DOHH2 (cell line): ENCODE results near the gene ITGA8.

ENCODE experiments used
- H3F3A ChIP-seq: fragments of 200-600 bp; sonication (generic), shearing (Covaris generic); 2 replicates; pipeline ENCODE4 v1.6.0; 2016; ENCODE audit warnings: antibody characterized with exemption, mild to moderate bottlenecking; ENCODE audit not compliant: control insufficient read depth, insufficient read depth
- H3K27ac ChIP-seq: fragments of 200-600 bp; sonication (generic); 2 replicates; pipeline ENCODE4 v1.5.1; 2014; ENCODE audit warnings: low read depth, mild to moderate bottlenecking, low read length, moderate library complexity
- H3K27me3 ChIP-seq: fragments of 200-600 bp; sonication (generic); 2 replicates; pipeline ENCODE4 v1.6.1; 2014; ENCODE audit warnings: mild to moderate bottlenecking, low read length, mixed read lengths; ENCODE audit not compliant: control insufficient read depth
- H3K36me3 ChIP-seq: fragments of 200-600 bp; sonication (generic); 2 replicates; pipeline ENCODE4 v1.6.1; 2014; ENCODE audit warnings: mild to moderate bottlenecking, low read length, moderate library complexity, mixed read lengths; ENCODE audit not compliant: control insufficient read depth
- H3K4me1 ChIP-seq: fragments of 200-600 bp; sonication (generic); 2 replicates; pipeline ENCODE4 v1.6.1; 2014; ENCODE audit warnings: mild to moderate bottlenecking, low read length, mixed read lengths; ENCODE audit not compliant: control insufficient read depth
- H3K4me2 ChIP-seq: fragments of 200-600 bp; sonication (generic); 2 replicates; pipeline ENCODE4 v1.6.0; 2014; ENCODE audit warnings: mild to moderate bottlenecking, low read length, moderate library complexity
- H3K4me3 ChIP-seq: fragments of 200-600 bp; sonication (generic); 2 replicates; pipeline ENCODE4 v1.5.1; 2014; ENCODE audit warnings: mild to moderate bottlenecking, low read length, mixed read lengths
- H3K79me2 ChIP-seq: fragments of 200-600 bp; sonication (generic); 2 replicates; pipeline ENCODE4 v1.6.1; 2014; ENCODE audit warnings: mild to moderate bottlenecking, low read length, mixed read lengths; ENCODE audit not compliant: control insufficient read depth
- H3K9me2 ChIP-seq: fragments of 200-600 bp; sonication (generic); replicated peaks from 2 replicates; pipeline ENCODE4 v1.6.1; 2014; ENCODE audit warnings: mild to moderate bottlenecking, low read length, mixed read lengths; ENCODE audit not compliant: control insufficient read depth
- H3K9me3 ChIP-seq: fragments of 200-600 bp; sonication (generic); 2 replicates; pipeline ENCODE4 v1.6.1; 2014; ENCODE audit warnings: antibody characterized with exemption, low read length, mixed read lengths; ENCODE audit not compliant: control insufficient read depth, insufficient read depth
- H4K20me1 ChIP-seq: fragments of 200-600 bp; sonication (generic); 2 replicates; pipeline ENCODE4 v1.6.0; 2014; ENCODE audit warnings: low read depth, mild to moderate bottlenecking, antibody characterized with exemption, low read length, moderate library complexity; ENCODE audit not compliant: control insufficient read depth, insufficient read depth
- CTCF ChIP-seq: fragments of 200-600 bp; sonication (generic); IDR thresholded peaks from one replicate; pipeline ENCODE4 v1.5.1; 2014; ENCODE audit warnings: antibody characterized with exemption, mild to moderate bottlenecking, low read depth, low read length; ENCODE audit not compliant: poor library complexity, severe bottlenecking
- EZH2phosphoT487 ChIP-seq: fragments of 200-600 bp; sonication (generic); IDR thresholded peaks from 2 replicates; pipeline ENCODE4 v1.6.1; 2017; ENCODE audit warnings: borderline replicate concordance, mild to moderate bottlenecking, antibody characterized with exemption, low read length, moderate library complexity, mixed read lengths

The ITGA8 gene

GRCh38 chr10:15739254-15739970 is 19.7 kb upstream of the ITGA8 start:
- Histone ChIP-seq H3K27me3 (0 out of 2 replicates have a peak, but pooled peaks cover 2% of the 10 kb centered on the region), H3K9me2 (no peaks in the 10 kb centered on the region), H3K4me3 (no peak overlapping the region), H3F3A (no peaks in the 10 kb centered on the region), H3K9me3 (no peaks in the 10 kb centered on the region), H4K20me1 (no peaks in the 10 kb centered on the region), H3K27ac (no peak overlapping the region), H3K4me2 (no peak overlapping the region), H3K36me3 (no peaks in the 10 kb centered on the region), H3K79me2 (no peaks in the 10 kb centered on the region), H3K4me1 (no peaks in the 10 kb centered on the region)
- TF ChIP-seq CTCF, result no peak
- TF ChIP-seq EZH2phosphoT487, result no peak

- no peaks in the 10 kb centered on the region for H3K36me3 ChIP-seq
- no peaks in the 10 kb centered on the region for H3K79me2 ChIP-seq
- no peaks in the 10 kb centered on the region for H3K4me1 ChIP-seq
- TF ChIP-seq EZH2phosphoT487, result no peak
- no peak for TF ChIP-seq CTCF
- H4K20me1 ChIP-seq, result no peaks in the 10 kb centered on the region
- H3K27me3 ChIP-seq, result 0 out of 2 replicates have a peak, but pooled peaks cover 2% of the 10 kb centered on the region
- no peak overlapping the region for H3K27ac ChIP-seq
- no peak overlapping the region for H3K4me3 ChIP-seq
- no peaks in the 10 kb centered on the region for H3F3A ChIP-seq
- H3K9me2 ChIP-seq, result no peaks in the 10 kb centered on the region
- H3K9me3 ChIP-seq, result no peaks in the 10 kb centered on the region
- no peak overlapping the region for H3K4me2 ChIP-seq
These were observed 18.7 kb upstream of the ITGA8 start for GRCh38 chr10:15738270-15738925.

- Histone ChIP-seq H3K9me2 (no peaks in the 10 kb centered on the region), H3K27me3 (0 out of 2 replicates have a peak, but pooled peaks cover 2% of the 10 kb centered on the region), H3K4me2 (no peak overlapping the region), H3K36me3 (no peaks in the 10 kb centered on the region), H3K4me1 (no peaks in the 10 kb centered on the region), H3K9me3 (no peaks in the 10 kb centered on the region), H3F3A (no peaks in the 10 kb centered on the region), H3K79me2 (no peaks in the 10 kb centered on the region), H3K4me3 (no peak overlapping the region), H4K20me1 (no peaks in the 10 kb centered on the region), H3K27ac (no peak overlapping the region)
- TF ChIP-seq CTCF, result no peak
- TF ChIP-seq EZH2phosphoT487, result no peak
These were observed 17.9 kb upstream of the ITGA8 start for GRCh38 chr10:15737656-15738055.
